ENCODE results near the gene ABHD16B. TPM values are rescaled to one million over a fixed set of nuclear protein-coding genes. Genes with fewer than 3 reads are reported as not detected.

Gene ABHD16B
- total and polyA plus RNA-seq, 10 of the 15 experiments (the other 5 are each of a cell fraction or from before 2014, with no cell fraction given), result 0.13 TPM; not detected in 9

GRCh38 chr20:63844511-63844991 lies 16.7 kb upstream of the ABHD16B start:
- in situ Hi-C loops (cut with MboI), result no loop called here
- POLR2A ChIA-PET, result no interaction called here
- H3K9ac ChIP-seq (ENCODE audit: control insufficient read depth, insufficient read depth, low read length), result no peak overlapping the region
- RAD21 ChIA-PET (ENCODE audit: unreplicated experiment), result no interaction called here
- SMC1A ChIA-PET (ENCODE audit: uncharacterized antibody, unreplicated experiment), result no interaction called here
- H3K4me2 ChIP-seq (ENCODE audit: control insufficient read depth, insufficient read depth), result no peak overlapping the region
- no peak overlapping the region for H2AFZ ChIP-seq (ENCODE audit: control insufficient read depth, low read depth, low read length)
- intact Hi-C loops (cut with micrococcal nuclease; ENCODE audit: unreplicated experiment), result no loop called here
- WGBS (ENCODE audit: insufficient coverage, insufficient replicate concordance, low lambda C conversion rate, missing lambda C conversion rate), result 13% methylated on average over 9 of the region's 9 CpGs
- no peak overlapping the region for H3K4me3 ChIP-seq
- ATAC-seq (no peak), FAIRE-seq (no peak), DNase-seq (ENCODE audit: low read depth, low spot score) (no peak)
- H3K36me3 ChIP-seq (ENCODE audit: control insufficient read depth in 2 of 2, insufficient read depth in 2 of 2, low read length in 1 of 2), result no peaks in the 10 kb centered on the region
- H3K4me1 ChIP-seq (ENCODE audit: control insufficient read depth, insufficient read depth, low read length), result peaks cover 19% of the 10 kb centered on the region
- H3K9me3 ChIP-seq (replicated peaks; ENCODE audit: control insufficient read depth, insufficient read depth, low read length), result no peaks in the 10 kb centered on the region
- no peak for TF ChIP-seq PAX8 (IDR thresholded peaks at IDR 0.05)
- no peak for TF ChIP-seq CREM (IDR thresholded peaks at IDR 0.05; ENCODE audit: low read depth)
- no peak for TF ChIP-seq ZZZ3 (IDR thresholded peaks at IDR 0.05; ENCODE audit: control insufficient read depth, insufficient read length, low read depth)
- TF ChIP-seq POLR2AphosphoS5 (IDR thresholded peaks at IDR 0.05; ENCODE audit: low read length), result no peak
- TF ChIP-seq ZBTB11 (CRISPR knock-in tag; IDR thresholded peaks at IDR 0.05), result no peak
- no peak for TF ChIP-seq MAX (IDR thresholded peaks at IDR 0.05; ENCODE audit: low read depth, low read length)
- TF ChIP-seq ESRRA (IDR thresholded peaks at IDR 0.05; ENCODE audit: low read length), result no peak
- TF ChIP-seq SREBF1 (IDR thresholded peaks at IDR 0.05; ENCODE audit: low read length), result no peak
- no peak for TF ChIP-seq YY1 (IDR thresholded peaks at IDR 0.05; ENCODE audit: low read depth, low read length)
- TF ChIP-seq ZBED1 (IDR thresholded peaks at IDR 0.05; ENCODE audit: borderline replicate concordance), result no peak
- TF ChIP-seq JUNB (IDR thresholded peaks at IDR 0.05), result no peak
- TF ChIP-seq YBX1 (IDR thresholded peaks at IDR 0.05), result no peak
- no peak for TF ChIP-seq CHD2 (IDR thresholded peaks at IDR 0.05; ENCODE audit: borderline replicate concordance, low read depth, low read length)
- TF ChIP-seq CREB1 (IDR thresholded peaks at IDR 0.05; ENCODE audit: low read depth), result no peak
- TF ChIP-seq MYB (IDR thresholded peaks at IDR 0.05; ENCODE audit: borderline replicate concordance, low read depth, low read length), result no peak
- H4K20me1 ChIP-seq (ENCODE audit: control insufficient read depth, insufficient read depth), result no peaks in the 10 kb centered on the region
- H3K27me3 ChIP-seq (replicated peaks in 1 of 2; ENCODE audit: control insufficient read depth in 2 of 2, insufficient read depth in 2 of 2, low read length in 1 of 2), result peaks cover 0 to 1% of the 10 kb centered on the region in 2 experiments; a peak in 3 of 4 replicates
- CTCF ChIA-PET, result no interaction called here
- no peaks in the 10 kb centered on the region for H3K79me2 ChIP-seq (ENCODE audit: control insufficient read depth, insufficient read depth, low read length)
- no peak overlapping the region for H3K27ac ChIP-seq (ENCODE audit: control insufficient read depth, insufficient read depth)
- BruUV-seq (replicated peaks), result no TSS peak
